Epithelial cell of proximal tubule (primary cell): ENCODE measurements around the gene BCAS2. TPM values are rescaled to one million over a fixed set of nuclear protein-coding genes. Genes with fewer than 3 reads are reported as not detected.

ENCODE experiments used
- DNase-seq: peaks from one replicate; pipeline ENCODE4 v3.0.0-alpha.2; 2011; ENCODE audit warnings: low read depth
- H3K4me3 ChIP-seq: 2 replicates; pipeline ENCODE4 v1.5.1; 2011; ENCODE audit warnings: low read depth, mild to moderate bottlenecking, low read length
- total RNA-seq: library from RNA; depleted of rRNA; stranded (reverse); fragments of >200 nt; gene quantifications from 2 replicates; pipeline ENCODE4 v1.2.3, GENCODE V29; 2015
- TF ChIP-seq, protein P1 (sequence below): conservative IDR thresholded peaks from 2 replicates; pipeline ENCODE4 v1.5.1; 2012; ENCODE audit warnings: low read depth, mild to moderate bottlenecking, low read length

The BCAS2 gene
- total RNA-seq, 1 donor from 2014 or later, result 56.7 TPM

DNA sequence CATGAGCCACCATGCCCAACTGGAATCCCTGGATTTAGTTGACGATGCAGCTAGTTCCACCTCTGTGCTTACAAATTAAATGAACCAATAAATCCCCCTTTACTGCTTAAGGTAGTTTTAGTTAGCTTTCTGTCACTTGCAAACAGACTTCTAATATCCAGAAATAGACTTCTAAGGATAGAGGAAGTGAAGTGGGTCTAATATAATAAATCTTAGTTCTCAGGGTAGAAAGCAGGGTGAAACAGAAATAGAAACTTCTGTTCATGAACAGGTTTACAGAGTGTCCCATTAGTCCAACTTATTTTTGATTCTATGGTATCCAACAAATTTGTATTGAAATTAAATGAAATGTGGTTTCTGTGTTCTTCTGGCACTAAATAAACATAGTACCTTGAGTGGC lies 20.1 kb downstream of the BCAS2 start:
- TF ChIP-seq, protein P1, sequence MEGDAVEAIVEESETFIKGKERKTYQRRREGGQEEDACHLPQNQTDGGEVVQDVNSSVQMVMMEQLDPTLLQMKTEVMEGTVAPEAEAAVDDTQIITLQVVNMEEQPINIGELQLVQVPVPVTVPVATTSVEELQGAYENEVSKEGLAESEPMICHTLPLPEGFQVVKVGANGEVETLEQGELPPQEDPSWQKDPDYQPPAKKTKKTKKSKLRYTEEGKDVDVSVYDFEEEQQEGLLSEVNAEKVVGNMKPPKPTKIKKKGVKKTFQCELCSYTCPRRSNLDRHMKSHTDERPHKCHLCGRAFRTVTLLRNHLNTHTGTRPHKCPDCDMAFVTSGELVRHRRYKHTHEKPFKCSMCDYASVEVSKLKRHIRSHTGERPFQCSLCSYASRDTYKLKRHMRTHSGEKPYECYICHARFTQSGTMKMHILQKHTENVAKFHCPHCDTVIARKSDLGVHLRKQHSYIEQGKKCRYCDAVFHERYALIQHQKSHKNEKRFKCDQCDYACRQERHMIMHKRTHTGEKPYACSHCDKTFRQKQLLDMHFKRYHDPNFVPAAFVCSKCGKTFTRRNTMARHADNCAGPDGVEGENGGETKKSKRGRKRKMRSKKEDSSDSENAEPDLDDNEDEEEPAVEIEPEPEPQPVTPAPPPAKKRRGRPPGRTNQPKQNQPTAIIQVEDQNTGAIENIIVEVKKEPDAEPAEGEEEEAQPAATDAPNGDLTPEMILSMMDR, result no peak
- H3K4me3 ChIP-seq, result no peak overlapping the region
- no peak for DNase-seq

DNA sequence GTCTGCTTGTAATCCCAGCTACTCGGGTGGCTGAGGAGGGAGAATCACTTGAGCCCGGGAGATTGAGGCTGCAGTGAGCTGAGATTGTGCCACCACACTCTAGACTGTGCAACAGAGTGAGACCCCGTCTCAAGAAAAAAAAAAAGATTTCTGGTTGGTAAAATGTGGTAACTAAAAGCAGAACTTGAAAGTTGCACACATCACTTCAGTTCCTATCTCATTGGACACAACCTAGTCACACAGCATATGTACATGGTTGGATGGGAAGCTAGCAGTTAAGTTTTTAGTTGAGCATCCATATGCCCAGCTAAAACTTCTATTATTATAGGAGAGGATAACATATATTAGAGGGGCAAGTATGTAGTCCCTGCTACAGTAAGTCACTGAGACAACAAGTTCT lies 22.1 kb downstream of the BCAS2 start:
- no peak for DNase-seq
- TF ChIP-seq, protein P1, result no peak
- no peak overlapping the region for H3K4me3 ChIP-seq

DNA sequence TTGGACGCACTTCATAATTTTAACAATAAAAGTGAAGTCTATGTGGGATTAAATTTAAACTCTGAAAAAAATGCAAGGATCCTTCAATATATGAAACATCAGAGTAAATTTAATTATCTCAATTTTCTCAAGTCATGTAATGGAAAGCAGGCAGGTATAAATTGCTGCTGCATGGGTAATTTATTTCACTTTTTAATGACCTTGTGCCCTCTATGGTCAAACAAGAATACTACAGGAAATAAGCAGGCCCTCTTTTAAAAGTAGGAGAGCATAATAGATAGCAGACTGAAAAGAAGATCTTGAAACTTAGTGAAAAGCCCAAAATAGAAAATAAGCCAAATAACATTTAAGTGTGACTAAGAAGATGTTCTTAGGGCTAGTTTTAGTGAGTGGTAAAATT lies 22.9 kb downstream of the BCAS2 start:
- H3K4me3 ChIP-seq, result no peak overlapping the region
- TF ChIP-seq, protein P1, result peak; percentile 52
- DNase-seq, result no peak

DNA sequence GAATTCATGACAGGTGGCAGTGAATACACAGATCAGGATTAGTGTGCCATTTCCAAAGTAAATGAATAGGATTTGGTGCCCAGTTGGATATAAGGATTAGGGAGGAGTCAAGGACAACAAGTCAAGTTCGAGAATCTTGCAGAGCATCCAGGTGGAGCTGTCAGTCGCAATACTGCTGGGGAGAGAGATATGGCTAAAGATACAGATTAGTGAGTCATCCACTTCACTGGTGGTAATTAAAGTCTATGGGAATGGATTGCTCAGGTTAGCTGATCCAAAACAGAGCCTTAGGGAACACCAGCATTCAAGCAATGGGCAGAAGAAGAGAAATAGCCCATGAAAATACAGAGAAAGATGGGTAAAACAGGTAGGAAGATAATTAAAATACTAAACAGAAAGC lies 26.8 kb downstream of the BCAS2 start:
- TF ChIP-seq, protein P1, result no peak
- DNase-seq, result no peak
- H3K4me3 ChIP-seq, result no peak overlapping the region

DNA sequence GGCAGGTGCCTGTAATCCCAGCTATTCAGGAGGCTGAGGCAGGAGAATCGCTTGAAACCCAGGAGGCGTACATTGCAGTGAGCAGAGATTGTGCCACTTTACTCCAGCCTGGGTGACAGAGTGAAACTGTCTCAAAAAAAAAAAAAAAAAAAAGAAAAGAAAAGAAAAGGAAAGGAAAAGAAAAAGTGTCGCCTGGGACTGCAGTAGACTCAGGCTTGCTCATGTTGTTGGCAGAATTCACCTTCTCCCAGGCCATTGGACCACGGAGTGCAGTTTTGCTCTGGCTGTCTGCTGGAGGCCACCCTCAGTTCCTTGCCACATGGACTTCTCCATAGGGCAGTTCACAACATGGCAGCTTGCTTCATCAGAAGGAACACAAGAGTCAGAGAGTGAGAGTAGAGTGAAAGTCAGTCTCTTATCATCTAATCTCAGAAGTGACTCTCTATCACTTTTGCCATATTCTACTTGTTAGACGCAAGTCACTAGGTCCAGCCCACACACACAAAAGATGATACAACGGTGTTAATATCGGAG lies 29.2 kb downstream of the BCAS2 start:
- TF ChIP-seq, protein P1, result no peak
- no peak for DNase-seq
- H3K4me3 ChIP-seq, result no peak overlapping the region

DNA sequence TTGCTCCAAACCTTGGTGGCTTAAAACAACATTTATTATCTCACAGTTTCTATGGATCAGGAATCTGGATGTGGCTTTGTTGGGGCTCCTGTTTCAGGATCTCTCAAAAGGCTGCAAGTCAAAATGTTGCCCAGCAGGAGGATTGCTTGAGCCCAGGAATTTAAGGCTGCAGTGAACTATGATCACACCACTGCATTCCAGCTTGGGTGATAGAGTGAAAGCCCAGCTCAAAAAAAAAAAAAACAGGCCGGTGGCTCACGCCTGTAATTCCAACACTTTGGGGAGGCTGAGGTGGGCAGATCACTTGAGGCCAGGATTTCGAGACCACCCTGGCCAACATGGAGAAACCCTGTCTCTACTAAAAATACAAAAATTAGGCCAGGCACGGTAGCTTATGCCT lies 30.0 kb downstream of the BCAS2 start:
- no peak for DNase-seq
- H3K4me3 ChIP-seq, result no peak overlapping the region
- TF ChIP-seq, protein P1, result no peak

DNA sequence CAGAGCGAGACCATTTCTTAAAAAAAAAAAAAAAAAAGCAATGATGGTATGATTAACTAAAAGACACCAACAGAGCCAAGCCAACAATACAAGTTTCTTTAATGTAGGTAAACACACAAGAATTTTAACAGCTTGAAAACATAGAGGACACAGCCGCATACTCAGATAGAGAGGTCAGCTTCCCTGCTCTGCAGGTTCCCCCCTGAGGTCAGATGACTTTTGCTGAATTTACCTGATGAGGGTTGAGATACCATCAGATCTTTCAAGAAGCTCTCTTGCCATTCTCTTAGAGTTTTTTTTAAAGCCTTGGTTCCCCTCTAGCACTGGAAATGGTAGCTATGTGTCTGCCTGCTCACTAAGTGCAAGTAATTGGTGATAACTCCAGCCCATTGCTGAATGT lies 31.1 kb downstream of the BCAS2 start:
- no peak overlapping the region for H3K4me3 ChIP-seq
- no peak for DNase-seq
- TF ChIP-seq, protein P1, result no peak
